BE2C (cell line): ENCODE results near the gene GSTM1.
A peak's percentile ranks its signal among the peaks of the same experiment; 100 is the strongest.

Experiments used
- DNase-seq: peaks from one replicate; pipeline ENCODE4 v3.0.0-alpha.2; 2020
- H3K27me3 ChIP-seq: fragments of 250-450 bp; sonication (Bioruptor Pico); 2 replicates; pipeline ENCODE4 v1.5.1; 2020; ENCODE audit warnings: mild to moderate bottlenecking
- H3K36me3 ChIP-seq: fragments of 250-450 bp; sonication (Bioruptor Pico); 2 replicates; pipeline ENCODE4 v1.5.1; 2020; ENCODE audit warnings: mild to moderate bottlenecking
- H3K4me1 ChIP-seq: fragments of 250-450 bp; sonication (Bioruptor Pico); 2 replicates; pipeline ENCODE4 v1.5.1; 2020
- H3K4me3 ChIP-seq: 2 replicates; pipeline ENCODE4 v1.5.1; 2011; ENCODE audit warnings: low read depth, low read length
- H3K9me3 ChIP-seq: fragments of 250-450 bp; sonication (Bioruptor Pico); 2 replicates; pipeline ENCODE4 v1.5.1; 2020
- CTCF ChIP-seq: IDR thresholded peaks from 2 replicates; pipeline ENCODE4 v1.5.1; 2012; ENCODE audit warnings: mild to moderate bottlenecking, low read depth, low read length

Gene GSTM1

GRCh38 chr1:109713636-109714035 is 26.0 kb downstream of the GSTM1 start:
- Histone ChIP-seq H3K36me3 (no peaks in the 10 kb centered on the region), H3K4me1 (no peaks in the 10 kb centered on the region), H3K4me3 (no peak overlapping the region), H3K9me3 (no peaks in the 10 kb centered on the region), H3K27me3 (no peaks in the 10 kb centered on the region)
- no peak for DNase-seq
- TF ChIP-seq CTCF = no peak

GRCh38 chr1:109714661-109715372 is 27.2 kb downstream of the GSTM1 start:
- TF ChIP-seq CTCF = no peak
- Histone ChIP-seq H3K27me3 (no peaks in the 10 kb centered on the region), H3K9me3 (no peaks in the 10 kb centered on the region), H3K4me3 (no peak overlapping the region), H3K4me1 (no peaks in the 10 kb centered on the region), H3K36me3 (no peaks in the 10 kb centered on the region)
- no peak for DNase-seq

GRCh38 chr1:109716121-109716520 is 28.5 kb downstream of the GSTM1 start:
- DNase-seq = no peak
- no peak overlapping the region for H3K4me3 ChIP-seq
- H3K9me3 ChIP-seq = no peaks in the 10 kb centered on the region
- TF ChIP-seq CTCF = no peak
- no peaks in the 10 kb centered on the region for H3K4me1 ChIP-seq
- no peaks in the 10 kb centered on the region for H3K36me3 ChIP-seq
- H3K27me3 ChIP-seq = no peaks in the 10 kb centered on the region

GRCh38 chr1:109716570-109717090 is 29.0 kb downstream of the GSTM1 start:
- Histone ChIP-seq H3K36me3 (no peaks in the 10 kb centered on the region), H3K4me1 (no peaks in the 10 kb centered on the region), H3K9me3 (no peaks in the 10 kb centered on the region), H3K27me3 (no peaks in the 10 kb centered on the region), H3K4me3 (no peak overlapping the region)
- DNase-seq = no peak
- TF ChIP-seq CTCF = no peak

- H3K27me3 ChIP-seq = no peaks in the 10 kb centered on the region
- DNase-seq = no peak
- H3K4me1 ChIP-seq = no peaks in the 10 kb centered on the region
- no peak overlapping the region for H3K4me3 ChIP-seq
- H3K36me3 ChIP-seq = no peaks in the 10 kb centered on the region
- H3K9me3 ChIP-seq = no peaks in the 10 kb centered on the region
- TF ChIP-seq CTCF = no peak
Measured at GRCh38 chr1:109717729-109718128, 30.1 kb downstream of the GSTM1 start.

GRCh38 chr1:109718495-109718894 is 30.9 kb downstream of the GSTM1 start:
- Histone ChIP-seq H3K9me3 (no peaks in the 10 kb centered on the region), H3K4me1 (no peaks in the 10 kb centered on the region), H3K36me3 (no peaks in the 10 kb centered on the region), H3K4me3 (no peak overlapping the region), H3K27me3 (no peaks in the 10 kb centered on the region)
- TF ChIP-seq CTCF = peak; percentile 30; the same call in 1 of the 2 replicates
- no peak for DNase-seq
